A673 (cell line): ENCODE data around the gene PATJ. TPM values are rescaled to one million over a fixed set of nuclear protein-coding genes. Genes with fewer than 3 reads are reported as not detected.

Experiments used
- BruUV-seq: library from RNA; stranded (reverse); fragments of 400-500 nt; replicated peaks from 2 replicates; lab custom pipeline; 2021; lab: Mats Ljungman, UMichigan
- CTCF ChIA-PET: fragments of 300-600 bp; sonication (Branson Sonifier 250); formaldehyde crosslinking; loops from one replicate; lab custom pipeline; 2022; ENCODE audit warnings: antibody characterized with exemption; lab: Charles Lee
- POLR2A ChIA-PET: fragments of 300-600 bp; sonication (Branson Sonifier 250); formaldehyde crosslinking; loops from one replicate; lab custom pipeline; 2022; ENCODE audit warnings: antibody characterized with exemption; ENCODE audit not compliant: low non-redundant PET; lab: Charles Lee
- DNase-seq: peaks from one replicate; pipeline ENCODE4 v3.0.0-alpha.2; 2015; ENCODE audit warnings: low spot score
- H3K27ac ChIP-seq: fragments of 200-600 bp; sonication (generic); 2 replicates; pipeline ENCODE4 v1.5.1; 2016; ENCODE audit warnings: mixed run types, low read depth, mild to moderate bottlenecking, mixed read lengths, antibody characterized with exemption, low read length; ENCODE audit not compliant: poor library complexity, severe bottlenecking
- H3K27me3 ChIP-seq: fragments of 200-600 bp; sonication (generic); replicated peaks from 2 replicates; pipeline ENCODE4 v1.6.1; 2017; ENCODE audit warnings: mixed run types, low read depth, mild to moderate bottlenecking, mixed read lengths, antibody characterized with exemption, low read length; ENCODE audit not compliant: insufficient read depth, poor library complexity
- H3K36me3 ChIP-seq: fragments of 200-600 bp; sonication (generic); 2 replicates; pipeline ENCODE4 v1.6.1; 2016; ENCODE audit warnings: mixed run types, mild to moderate bottlenecking, mixed read lengths, antibody characterized with exemption, low read length; ENCODE audit not compliant: insufficient read depth, poor library complexity, severe bottlenecking
- H3K4me1 ChIP-seq: fragments of 200-600 bp; sonication (generic); 2 replicates; pipeline ENCODE4 v1.6.1; 2017; ENCODE audit warnings: mixed run types, mild to moderate bottlenecking, mixed read lengths, antibody characterized with exemption, low read length; ENCODE audit not compliant: insufficient read depth, poor library complexity, severe bottlenecking
- H3K4me3 ChIP-seq: fragments of 200-600 bp; sonication (generic); 2 replicates; pipeline ENCODE4 v1.5.1; 2016; ENCODE audit warnings: low read depth, mixed run types, mild to moderate bottlenecking, mixed read lengths, low read length; ENCODE audit not compliant: poor library complexity, severe bottlenecking
- H3K9me3 ChIP-seq: fragments of 200-600 bp; sonication (generic); 2 replicates; pipeline ENCODE4 v1.6.1; 2016; ENCODE audit warnings: mixed run types, low read depth, mild to moderate bottlenecking, mixed read lengths, antibody characterized with exemption, low read length; ENCODE audit not compliant: poor library complexity, severe bottlenecking
- CTCF ChIP-seq: fragments of 300-800, 200-600 bp; sonication (generic); conservative IDR thresholded peaks from 2 replicates; pipeline ENCODE4 v1.5.1; 2017; ENCODE audit warnings: low read depth, mild to moderate bottlenecking, antibody characterized with exemption, low read length, moderate library complexity, mixed read lengths
- EZH2 ChIP-seq: fragments of 200-600 bp; sonication (generic); IDR thresholded peaks from 2 replicates; pipeline ENCODE4 v1.6.1; 2017; ENCODE audit warnings: borderline replicate concordance, low read depth, mild to moderate bottlenecking, mixed read lengths, antibody characterized with exemption, low read length; ENCODE audit not compliant: poor library complexity, severe bottlenecking
- intact Hi-C: fragments of 100-400 bp; cut with micrococcal nuclease; formaldehyde crosslinking; loops from one replicate; pipeline ENCODE4 v1.10.0; 2022; ENCODE audit not compliant: unreplicated experiment
- total RNA-seq: library from RNA; stranded (reverse); gene quantifications from 2 replicates; pipeline ENCODE4 v1.2.3, GENCODE V29; 2021

PATJ gene
- total RNA-seq, 1 experiment from 2014 or later, result 6.6 TPM

DNA sequence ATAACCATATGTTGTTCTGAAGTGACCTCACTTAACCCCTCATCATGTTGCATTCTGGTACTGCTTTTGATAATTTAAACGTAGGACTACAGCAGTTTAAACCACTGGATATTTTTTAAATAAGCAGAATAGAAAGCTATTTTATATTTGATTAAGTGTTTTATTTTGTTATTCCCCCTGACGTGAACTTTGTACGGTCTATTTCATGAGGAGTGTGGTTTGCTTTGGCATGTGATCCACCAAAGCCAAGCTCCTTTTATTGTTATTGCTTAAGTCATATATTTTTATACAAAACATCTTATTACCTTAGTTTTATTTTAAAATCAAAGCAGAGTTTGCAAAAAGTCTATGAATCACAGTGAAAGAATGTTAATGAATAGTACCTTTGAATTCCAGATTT is 351.0 kb downstream of the PATJ start:
- H3K9me3 ChIP-seq, result no peaks in the 10 kb centered on the region
- no peak overlapping the region for H3K4me3 ChIP-seq
- no peaks in the 10 kb centered on the region for H3K36me3 ChIP-seq
- CTCF ChIA-PET, result no interaction called here
- no TSS peak for BruUV-seq
- intact Hi-C loops, result no loop called here
- TF ChIP-seq CTCF, result no peak
- TF ChIP-seq EZH2, result no peak
- no peaks in the 10 kb centered on the region for H3K27me3 ChIP-seq
- POLR2A ChIA-PET, result no interaction called here
- no peak overlapping the region for H3K27ac ChIP-seq
- no peak for DNase-seq
- no peaks in the 10 kb centered on the region for H3K4me1 ChIP-seq

- POLR2A ChIA-PET, result no interaction called here
- intact Hi-C loops, result no loop called here
- DNase-seq, result no peak
- CTCF ChIA-PET, result no interaction called here
- H3K9me3 ChIP-seq, result no peaks in the 10 kb centered on the region
- no peak overlapping the region for H3K27ac ChIP-seq
- no peak overlapping the region for H3K4me3 ChIP-seq
- no peaks in the 10 kb centered on the region for H3K36me3 ChIP-seq
- TF ChIP-seq CTCF (no peak), EZH2 (no peak)
- no peaks in the 10 kb centered on the region for H3K27me3 ChIP-seq
- BruUV-seq, result no TSS peak
- H3K4me1 ChIP-seq, result no peaks in the 10 kb centered on the region
Measured at GRCh38 chr1:62097464-62097863, 355.2 kb downstream of the PATJ start.

- Histone ChIP-seq H3K4me1 (no peaks in the 10 kb centered on the region), H3K27ac (no peak overlapping the region), H3K9me3 (no peaks in the 10 kb centered on the region), H3K4me3 (no peak overlapping the region), H3K36me3 (no peaks in the 10 kb centered on the region), H3K27me3 (no peaks in the 10 kb centered on the region)
- DNase-seq, result no peak
- BruUV-seq, result no TSS peak
- ChIA-PET CTCF (no interaction called here), POLR2A (no interaction called here)
- intact Hi-C loops, result no loop called here
- no peak for TF ChIP-seq EZH2
- no peak for TF ChIP-seq CTCF
Measured at GRCh38 chr1:62100442-62100841, 358.2 kb downstream of the PATJ start.
